ENCODE measurements around the gene TMEM240.

- no peak for TF ChIP-seq ATF2 (IDR thresholded peaks at IDR 0.05; ENCODE audit: low read length)
- TF ChIP-seq CTCF (IDR thresholded peaks at IDR 0.05 in 2 of 3, conservative IDR thresholded peaks at IDR 0.05 in 1 of 3; ENCODE audit: control insufficient read depth in 2 of 3, extremely low read depth in 1 of 3, insufficient read depth in 1 of 3, low read depth in 3 of 3, low read length in 3 of 3): no peak
- no peak for TF ChIP-seq MTA3 (IDR thresholded peaks at IDR 0.05; ENCODE audit: borderline replicate concordance, low read length)
These were observed 43.1 kb upstream of the TMEM240 start for GRCh38 chr1:1583347-1584010.

Data from GM12878 (cell line).